NAMALWA (cell line): Measurements from ENCODE around the gene COMMD7.
"Not testable (repeated sequence)": the region's sequence is repeated elsewhere in the genome, so short reads cannot be mapped to it uniquely, and the experiment has no call there.

Source experiments
- DNase-seq: peaks from one replicate; pipeline ENCODE4 v3.0.0-alpha.2; 2015; ENCODE audit warnings: low spot score

Gene COMMD7

GRCh38 chr20:32765230-32765875 lies 22.1 kb upstream of the COMMD7 start:
- not testable (repeated sequence) for DNase-seq

GRCh38 chr20:32764005-32764960 lies 21.0 kb upstream of the COMMD7 start:
- DNase-seq, result peak; percentile 13

- peak; percentile 38 for DNase-seq
These were observed 20.1 kb upstream of the COMMD7 start for GRCh38 chr20:32763202-32764004.

- peak; percentile 41 for DNase-seq
These were observed 19.5 kb upstream of the COMMD7 start for GRCh38 chr20:32762754-32763201.

GRCh38 chr20:32761831-32762753 lies 18.8 kb upstream of the COMMD7 start, which contains the start of gene DNMT3B:
DNMT3B (plus strand) TSS chr20:32762385; CDS start chr20:32780324, 17,939 bp downstream.
- DNase-seq, result peak; percentile 85

GRCh38 chr20:32761417-32761830 lies 18.2 kb upstream of the COMMD7 start:
- DNase-seq, result peak; percentile 18

- DNase-seq, result no peak
These were observed 12.9 kb upstream of the COMMD7 start for GRCh38 chr20:32756156-32756555.

GRCh38 chr20:32753731-32754130 lies 10.5 kb upstream of the COMMD7 start:
- no peak for DNase-seq

- DNase-seq, result no peak
These were observed 9.4 kb upstream of the COMMD7 start for GRCh38 chr20:32752458-32753250.

- no peak for DNase-seq
These were observed 8.6 kb upstream of the COMMD7 start for GRCh38 chr20:32751702-32752457.

- no peak for DNase-seq
These were observed 8.0 kb upstream of the COMMD7 start for GRCh38 chr20:32751293-32751692.

- no peak for DNase-seq
These were observed 6.8 kb upstream of the COMMD7 start for GRCh38 chr20:32749914-32750637.

- DNase-seq, result peak; percentile 42
These were observed 688 bp downstream of the COMMD7 start for GRCh38 chr20:32742322-32743236.

GRCh38 chr20:32741151-32741550 lies 2.1 kb downstream of the COMMD7 start:
- no peak for DNase-seq

GRCh38 chr20:32737371-32738223 lies 5.7 kb downstream of the COMMD7 start:
- DNase-seq, result no peak

GRCh38 chr20:32731882-32732266 lies 11.4 kb downstream of the COMMD7 start:
- no peak for DNase-seq

- not testable (repeated sequence) for DNase-seq
These were observed 13.9 kb downstream of the COMMD7 start for GRCh38 chr20:32729334-32729733.
